ENCODE results near the gene CRTAP.
A peak's percentile ranks its signal among the peaks of the same experiment; 100 is the strongest.

CRTAP gene

GRCh38 chr3:33091746-33092145, 22.1 kb upstream of the CRTAP start:
- TF ChIP-seq CTCF (conservative IDR thresholded peaks at IDR 0.05): no peak
- no peak overlapping the region for H3K27ac ChIP-seq

GRCh38 chr3:33092496-33093254, 21.1 kb upstream of the CRTAP start:
- H3K27ac ChIP-seq: no peak overlapping the region
- TF ChIP-seq CTCF (conservative IDR thresholded peaks at IDR 0.05): no peak

GRCh38 chr3:33093847-33094246, 20.0 kb upstream of the CRTAP start:
- no peak overlapping the region for H3K27ac ChIP-seq
- TF ChIP-seq CTCF (conservative IDR thresholded peaks at IDR 0.05): no peak

- H3K27ac ChIP-seq: peak overlapping the region; percentile 96; the same call in 1 of the 2 replicates
- TF ChIP-seq CTCF (conservative IDR thresholded peaks at IDR 0.05): no peak
Measured at GRCh38 chr3:33095436-33095835, 18.4 kb upstream of the CRTAP start.

GRCh38 chr3:33096093-33096868, 17.5 kb upstream of the CRTAP start:
- TF ChIP-seq CTCF (conservative IDR thresholded peaks at IDR 0.05): no peak
- H3K27ac ChIP-seq: peak overlapping the region; percentile 96

- TF ChIP-seq CTCF (conservative IDR thresholded peaks at IDR 0.05): no peak
- no peak overlapping the region for H3K27ac ChIP-seq
Measured at GRCh38 chr3:33099109-33099645, 14.6 kb upstream of the CRTAP start.

- no peak overlapping the region for H3K27ac ChIP-seq
- no peak for TF ChIP-seq CTCF (conservative IDR thresholded peaks at IDR 0.05)
Measured at GRCh38 chr3:33099701-33100100, 14.1 kb upstream of the CRTAP start.

Data from VCaP (cell line).